DOHH2 (cell line): Measurements from ENCODE around the gene RALGDS.

Experiments used
- H3F3A ChIP-seq: fragments of 200-600 bp; sonication (generic), shearing (Covaris generic); 2 replicates; pipeline ENCODE4 v1.6.0; 2016; ENCODE audit warnings: antibody characterized with exemption, mild to moderate bottlenecking; ENCODE audit not compliant: control insufficient read depth, insufficient read depth
- H3K27ac ChIP-seq: fragments of 200-600 bp; sonication (generic); 2 replicates; pipeline ENCODE4 v1.5.1; 2014; ENCODE audit warnings: low read depth, mild to moderate bottlenecking, low read length, moderate library complexity
- H3K27me3 ChIP-seq: fragments of 200-600 bp; sonication (generic); 2 replicates; pipeline ENCODE4 v1.6.1; 2014; ENCODE audit warnings: mild to moderate bottlenecking, low read length, mixed read lengths; ENCODE audit not compliant: control insufficient read depth
- H3K36me3 ChIP-seq: fragments of 200-600 bp; sonication (generic); 2 replicates; pipeline ENCODE4 v1.6.1; 2014; ENCODE audit warnings: mild to moderate bottlenecking, low read length, moderate library complexity, mixed read lengths; ENCODE audit not compliant: control insufficient read depth
- H3K4me1 ChIP-seq: fragments of 200-600 bp; sonication (generic); 2 replicates; pipeline ENCODE4 v1.6.1; 2014; ENCODE audit warnings: mild to moderate bottlenecking, low read length, mixed read lengths; ENCODE audit not compliant: control insufficient read depth
- H3K4me2 ChIP-seq: fragments of 200-600 bp; sonication (generic); 2 replicates; pipeline ENCODE4 v1.6.0; 2014; ENCODE audit warnings: mild to moderate bottlenecking, low read length, moderate library complexity
- H3K4me3 ChIP-seq: fragments of 200-600 bp; sonication (generic); 2 replicates; pipeline ENCODE4 v1.5.1; 2014; ENCODE audit warnings: mild to moderate bottlenecking, low read length, mixed read lengths
- H3K79me2 ChIP-seq: fragments of 200-600 bp; sonication (generic); 2 replicates; pipeline ENCODE4 v1.6.1; 2014; ENCODE audit warnings: mild to moderate bottlenecking, low read length, mixed read lengths; ENCODE audit not compliant: control insufficient read depth
- H3K9me2 ChIP-seq: fragments of 200-600 bp; sonication (generic); replicated peaks from 2 replicates; pipeline ENCODE4 v1.6.1; 2014; ENCODE audit warnings: mild to moderate bottlenecking, low read length, mixed read lengths; ENCODE audit not compliant: control insufficient read depth
- H3K9me3 ChIP-seq: fragments of 200-600 bp; sonication (generic); 2 replicates; pipeline ENCODE4 v1.6.1; 2014; ENCODE audit warnings: antibody characterized with exemption, low read length, mixed read lengths; ENCODE audit not compliant: control insufficient read depth, insufficient read depth
- H4K20me1 ChIP-seq: fragments of 200-600 bp; sonication (generic); 2 replicates; pipeline ENCODE4 v1.6.0; 2014; ENCODE audit warnings: low read depth, mild to moderate bottlenecking, antibody characterized with exemption, low read length, moderate library complexity; ENCODE audit not compliant: control insufficient read depth, insufficient read depth
- CTCF ChIP-seq: fragments of 200-600 bp; sonication (generic); IDR thresholded peaks from one replicate; pipeline ENCODE4 v1.5.1; 2014; ENCODE audit warnings: antibody characterized with exemption, mild to moderate bottlenecking, low read depth, low read length; ENCODE audit not compliant: poor library complexity, severe bottlenecking
- EZH2phosphoT487 ChIP-seq: fragments of 200-600 bp; sonication (generic); IDR thresholded peaks from 2 replicates; pipeline ENCODE4 v1.6.1; 2017; ENCODE audit warnings: borderline replicate concordance, mild to moderate bottlenecking, antibody characterized with exemption, low read length, moderate library complexity, mixed read lengths

The RALGDS gene

GRCh38 chr9:133055788-133056420, 65.1 kb downstream of the RALGDS start:
- no peak overlapping the region for H3K27ac ChIP-seq
- no peaks in the 10 kb centered on the region for H3K9me2 ChIP-seq
- H3K27me3 ChIP-seq: no peaks in the 10 kb centered on the region
- no peak for TF ChIP-seq EZH2phosphoT487
- no peak for TF ChIP-seq CTCF
- H3K4me1 ChIP-seq: peaks cover 19% of the 10 kb centered on the region
- no peaks in the 10 kb centered on the region for H3F3A ChIP-seq
- peaks cover 59% of the 10 kb centered on the region for H3K36me3 ChIP-seq
- no peak overlapping the region for H3K4me3 ChIP-seq
- H3K79me2 ChIP-seq: no peaks in the 10 kb centered on the region
- no peaks in the 10 kb centered on the region for H3K9me3 ChIP-seq
- H3K4me2 ChIP-seq: no peak overlapping the region
- no peaks in the 10 kb centered on the region for H4K20me1 ChIP-seq

GRCh38 chr9:133054966-133055365, 66.1 kb downstream of the RALGDS start:
- Histone ChIP-seq H3K27ac (no peak overlapping the region), H3K4me1 (peaks cover 14% of the 10 kb centered on the region), H3K9me2 (no peaks in the 10 kb centered on the region), H3K9me3 (no peaks in the 10 kb centered on the region), H3K79me2 (no peaks in the 10 kb centered on the region), H3K27me3 (no peaks in the 10 kb centered on the region), H4K20me1 (no peaks in the 10 kb centered on the region), H3K36me3 (peaks cover 66% of the 10 kb centered on the region), H3K4me2 (no peak overlapping the region), H3K4me3 (no peak overlapping the region), H3F3A (no peaks in the 10 kb centered on the region)
- TF ChIP-seq CTCF: no peak
- no peak for TF ChIP-seq EZH2phosphoT487

GRCh38 chr9:133054194-133054890, 66.7 kb downstream of the RALGDS start:
- Histone ChIP-seq H3K4me2 (no peak overlapping the region), H3K4me3 (no peak overlapping the region), H3K4me1 (peaks cover 8% of the 10 kb centered on the region), H3K79me2 (no peaks in the 10 kb centered on the region), H3F3A (no peaks in the 10 kb centered on the region), H3K9me3 (no peaks in the 10 kb centered on the region), H3K27ac (no peak overlapping the region), H4K20me1 (no peaks in the 10 kb centered on the region), H3K27me3 (no peaks in the 10 kb centered on the region), H3K36me3 (peaks cover 72% of the 10 kb centered on the region), H3K9me2 (no peaks in the 10 kb centered on the region)
- no peak for TF ChIP-seq CTCF
